ENCODE data around the gene EMILIN3.
A peak's percentile ranks its signal among the peaks of the same experiment; 100 is the strongest.

Gene EMILIN3

DNA sequence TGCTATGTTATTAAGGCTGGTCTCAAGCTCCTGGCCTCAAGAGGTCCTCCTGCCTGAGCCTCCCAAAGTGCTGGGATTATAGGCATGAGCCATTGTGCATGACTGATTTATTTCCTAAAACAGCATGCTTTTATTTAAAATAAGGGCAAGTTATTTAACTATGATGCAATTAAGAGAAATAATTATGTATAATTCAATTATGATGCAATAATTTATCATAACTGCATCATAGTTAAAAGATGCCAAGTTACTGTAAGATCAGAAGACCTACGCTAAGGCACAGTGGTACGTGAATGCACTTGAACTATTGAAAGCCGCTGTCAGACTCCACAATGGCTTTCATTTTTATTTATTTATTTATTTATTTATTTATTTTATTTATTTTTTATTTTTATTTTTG lies 24.3 kb upstream of the EMILIN3 start:
- DNase-seq: no peak

DNA sequence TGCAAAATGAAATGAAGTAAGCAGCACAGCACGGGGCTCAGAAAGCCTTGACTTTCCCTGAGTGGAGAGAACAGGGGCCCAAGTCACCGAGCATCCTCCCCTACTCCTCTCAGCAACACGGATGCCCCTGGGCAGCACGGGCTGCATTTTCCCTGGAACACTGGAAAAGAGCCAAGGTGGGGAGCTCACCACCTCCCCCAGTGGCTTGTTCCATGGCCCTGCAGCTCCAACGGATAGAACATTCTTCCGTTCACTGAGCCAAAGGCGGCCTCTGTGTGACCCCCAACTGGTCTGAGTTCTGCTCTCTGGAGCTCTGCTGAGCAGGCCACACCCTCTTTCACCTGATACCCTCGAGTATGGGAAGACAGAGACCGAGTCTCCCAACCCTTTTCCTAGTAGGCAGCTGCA lies 20.8 kb upstream of the EMILIN3 start:
- DNase-seq: peak; percentile 21

DNA sequence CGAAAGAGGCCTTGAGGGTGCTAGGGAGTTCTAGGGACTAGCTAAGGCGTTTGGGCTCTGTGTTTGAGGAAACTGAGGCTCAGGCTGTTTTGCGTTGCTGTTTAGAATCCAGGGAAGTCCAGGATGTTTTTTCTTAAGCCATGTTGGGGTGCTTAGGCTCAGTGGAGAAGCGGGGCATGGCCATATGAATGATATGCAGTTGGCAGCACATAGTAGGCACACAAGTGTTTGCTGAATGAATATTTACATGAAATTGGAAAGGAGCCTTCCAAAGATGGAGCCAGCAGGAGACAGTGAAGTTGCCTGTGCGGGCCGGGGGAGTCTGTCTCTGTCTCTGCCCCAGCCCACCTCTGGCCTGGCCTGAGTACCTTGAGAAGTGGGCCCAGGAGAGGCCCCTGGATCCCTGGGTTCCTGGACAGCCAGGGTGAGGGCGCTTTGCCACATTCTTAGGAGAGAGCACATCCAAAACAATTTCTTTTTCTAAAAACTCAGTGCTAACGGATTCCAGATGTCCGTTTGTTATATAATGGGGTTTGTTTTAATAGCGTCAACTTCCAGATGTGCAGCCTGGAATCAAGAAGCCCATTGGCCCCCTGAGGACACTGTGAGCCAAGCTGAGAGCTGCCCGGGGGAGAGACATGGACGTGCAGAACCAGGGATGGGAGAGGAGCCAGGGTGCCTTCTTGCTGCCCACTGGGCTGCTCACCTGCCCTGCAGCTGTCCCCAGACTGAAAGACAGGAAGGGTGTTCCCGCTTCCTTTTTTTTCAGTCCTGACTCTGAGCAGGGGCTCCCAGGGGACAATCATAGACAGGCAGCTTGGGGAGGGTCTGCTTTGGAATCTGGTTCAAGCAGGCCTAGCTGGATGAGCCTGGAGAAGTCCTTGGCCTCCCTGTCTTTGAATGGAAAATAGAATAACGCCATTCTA lies 20.1 kb upstream of the EMILIN3 start:
- peak; percentile 16 for DNase-seq

DNA sequence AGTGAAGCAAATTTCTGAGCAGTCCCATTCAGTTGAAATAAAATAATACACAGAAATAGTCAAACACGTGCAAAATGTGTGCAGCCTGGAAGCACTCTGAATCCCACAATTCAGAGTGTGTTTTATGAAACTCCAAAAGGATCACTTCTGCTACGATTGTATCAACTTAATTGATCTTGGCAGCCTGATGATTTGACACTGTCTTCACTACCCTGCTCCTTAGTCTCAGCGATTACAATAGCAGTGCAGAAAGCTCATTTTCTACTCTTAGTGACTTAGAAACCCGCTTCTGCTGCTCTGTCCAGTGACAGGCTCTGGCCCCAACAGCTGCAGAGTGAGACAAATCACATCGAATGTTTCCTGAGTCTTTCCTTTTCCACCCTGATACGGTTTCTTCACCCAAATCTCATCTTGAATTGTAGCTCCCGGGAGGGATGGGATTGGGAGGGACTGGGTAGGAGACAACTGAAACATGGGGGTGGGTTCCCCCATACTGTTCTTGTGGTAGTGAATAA lies 16.2 kb upstream of the EMILIN3 start:
- DNase-seq: no peak

DNA sequence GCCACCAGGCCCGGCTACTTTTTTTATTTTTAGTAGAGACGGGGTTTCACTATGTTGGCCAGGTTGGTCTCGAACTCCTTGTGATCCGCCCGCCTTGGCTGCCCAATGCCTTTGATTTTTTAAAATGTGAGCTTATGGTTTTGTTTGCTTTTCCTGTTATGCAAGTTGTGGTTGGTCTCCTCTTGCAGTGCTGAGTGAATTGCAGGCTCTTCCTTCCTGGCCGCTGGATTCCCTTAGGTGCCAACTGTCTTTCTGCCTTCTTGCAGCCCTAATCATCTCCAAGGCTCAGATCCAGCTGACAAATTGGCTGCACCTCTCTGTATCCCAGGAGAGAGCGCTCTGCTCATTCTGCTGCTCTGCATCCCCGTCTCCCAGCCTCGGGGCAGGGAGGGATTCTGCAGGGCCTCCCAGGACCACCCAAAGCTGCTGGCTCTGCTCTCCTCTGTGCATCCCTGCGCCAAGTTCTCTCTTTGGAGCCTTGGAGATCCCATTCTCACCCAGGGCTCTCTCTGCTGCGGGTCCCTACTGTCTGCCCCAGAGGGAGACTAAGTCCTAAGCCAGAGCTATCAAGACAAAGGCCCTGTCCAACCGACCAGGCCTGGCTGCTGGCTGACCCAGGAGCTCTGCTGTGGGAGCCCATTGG lies 14.1 kb upstream of the EMILIN3 start:
- DNase-seq: no peak

DNA sequence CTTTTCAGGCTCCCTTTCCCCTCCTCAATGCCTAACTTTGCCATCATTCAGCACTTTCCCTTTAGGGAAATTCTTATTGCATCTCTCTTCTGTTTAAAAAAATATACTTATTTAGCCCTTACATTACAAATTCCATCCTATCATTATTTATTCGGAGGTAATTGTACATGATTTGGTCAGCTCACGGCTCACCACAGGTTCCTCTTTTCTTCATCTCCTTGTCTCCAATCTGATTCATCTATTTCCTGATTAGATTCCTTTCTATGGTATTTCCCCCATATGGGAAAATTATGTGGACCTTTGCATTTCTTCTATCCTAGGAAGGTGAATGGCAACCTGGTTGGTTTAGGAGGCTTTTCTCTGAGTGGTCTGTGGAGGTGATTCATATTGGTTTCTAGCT lies 12.9 kb upstream of the EMILIN3 start:
- no peak for DNase-seq

DNA sequence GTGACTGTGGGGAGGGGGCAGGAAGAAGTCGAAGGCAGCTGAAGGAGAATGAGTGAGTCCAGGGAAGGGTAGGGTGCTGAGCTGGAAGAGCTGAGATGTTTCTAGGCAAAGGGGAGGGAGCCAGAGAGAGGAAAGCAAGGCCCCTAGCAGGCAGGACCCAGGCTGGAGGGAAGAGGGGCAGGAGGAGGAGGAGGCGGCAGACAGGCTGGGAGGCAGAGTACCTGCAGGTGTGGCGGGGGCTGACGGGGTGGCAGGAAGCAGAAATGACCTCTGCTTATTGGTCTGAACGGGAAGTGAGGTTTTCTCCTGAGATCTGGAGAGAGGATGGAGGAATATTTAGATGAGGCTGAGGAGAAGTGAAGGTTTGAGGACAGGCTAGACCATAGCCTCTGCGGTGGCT lies 10.7 kb upstream of the EMILIN3 start:
- no peak for DNase-seq

DNA sequence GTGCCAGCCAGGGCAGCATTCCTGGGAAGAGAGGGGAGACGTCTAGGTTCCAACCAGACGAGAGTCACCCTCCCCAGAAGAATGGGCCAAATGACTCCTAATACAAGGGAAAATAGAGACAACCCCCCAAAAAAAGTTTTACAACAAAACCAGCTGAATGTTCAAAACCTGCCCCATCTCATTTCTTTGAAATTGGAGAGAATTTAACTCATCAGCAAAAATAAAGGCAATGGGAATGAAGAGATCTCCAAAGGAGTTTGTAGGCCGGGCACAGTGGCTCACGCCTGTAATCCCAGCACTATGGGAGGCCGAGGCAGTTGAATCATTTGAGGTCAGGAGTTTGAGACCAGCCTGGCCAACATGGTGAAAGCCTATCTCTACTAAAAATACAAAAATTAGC lies 9.7 kb upstream of the EMILIN3 start:
- DNase-seq: no peak

DNA sequence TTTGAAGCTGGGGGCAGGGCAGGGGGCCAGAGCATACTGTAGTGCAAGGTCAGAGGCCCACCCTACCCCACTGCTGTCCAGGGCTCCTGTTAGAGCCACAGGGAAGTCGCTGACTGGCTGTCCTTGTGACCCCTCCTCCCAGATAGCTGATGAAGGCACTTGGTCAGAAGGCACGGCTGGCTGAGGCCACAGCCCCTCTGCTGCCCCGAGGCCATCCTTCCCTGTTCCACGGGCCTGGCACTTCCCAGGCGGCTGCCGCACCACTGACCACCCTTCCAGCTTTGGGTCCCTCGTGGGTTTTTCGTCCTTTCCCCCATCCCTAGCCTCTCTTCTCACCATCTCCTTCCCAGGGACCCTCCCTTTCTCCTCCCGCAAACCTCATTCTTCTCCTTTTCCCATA lies 9.2 kb upstream of the EMILIN3 start:
- no peak for DNase-seq

DNA sequence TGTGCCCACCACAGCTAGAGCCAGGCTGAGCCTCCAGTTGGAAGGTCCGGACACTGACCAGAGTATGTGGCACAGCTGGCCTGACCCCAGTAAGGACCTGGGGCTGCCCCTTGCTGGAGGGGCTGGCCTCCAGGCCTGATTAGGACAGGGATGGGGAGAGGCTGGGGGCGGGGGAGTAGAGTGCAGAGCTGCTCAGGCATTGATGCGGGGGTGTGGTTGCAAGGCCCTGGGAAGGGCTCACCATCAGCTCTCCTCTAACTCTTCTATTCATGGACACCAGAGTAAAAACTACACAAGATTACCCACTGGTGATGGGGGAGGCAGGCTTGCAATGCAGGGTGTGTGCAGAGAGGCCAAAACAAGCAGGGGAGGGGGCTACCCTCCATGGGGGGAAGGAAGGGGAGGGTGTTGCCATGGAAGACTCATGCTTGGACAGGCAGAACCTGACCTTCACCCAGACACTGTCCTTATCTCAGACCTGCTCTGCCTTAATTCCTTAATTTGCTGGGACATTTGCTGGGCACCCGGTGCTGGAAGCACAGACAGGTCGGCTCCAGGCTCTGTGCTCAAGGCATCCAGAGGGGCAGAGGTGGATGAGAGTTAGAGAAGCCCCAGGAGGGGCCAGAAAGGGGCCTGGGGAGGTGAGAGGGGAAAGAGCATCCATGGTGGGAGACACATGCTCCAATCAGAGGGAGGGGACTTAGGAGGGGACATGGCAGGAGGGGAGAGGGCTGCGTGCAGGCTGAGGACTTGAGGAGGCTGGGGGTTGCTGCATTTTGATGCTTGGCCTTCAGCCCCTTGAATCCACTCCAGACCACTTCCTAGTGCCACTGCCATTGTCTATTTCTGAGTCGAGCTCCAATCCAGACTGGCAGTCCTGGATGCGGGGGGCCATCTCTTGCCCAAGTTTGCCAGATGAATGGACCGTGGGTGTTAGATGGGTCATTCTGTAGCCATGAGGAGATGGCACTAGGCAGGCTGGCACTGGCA lies 7.6 kb upstream of the EMILIN3 start:
- DNase-seq: no peak

DNA sequence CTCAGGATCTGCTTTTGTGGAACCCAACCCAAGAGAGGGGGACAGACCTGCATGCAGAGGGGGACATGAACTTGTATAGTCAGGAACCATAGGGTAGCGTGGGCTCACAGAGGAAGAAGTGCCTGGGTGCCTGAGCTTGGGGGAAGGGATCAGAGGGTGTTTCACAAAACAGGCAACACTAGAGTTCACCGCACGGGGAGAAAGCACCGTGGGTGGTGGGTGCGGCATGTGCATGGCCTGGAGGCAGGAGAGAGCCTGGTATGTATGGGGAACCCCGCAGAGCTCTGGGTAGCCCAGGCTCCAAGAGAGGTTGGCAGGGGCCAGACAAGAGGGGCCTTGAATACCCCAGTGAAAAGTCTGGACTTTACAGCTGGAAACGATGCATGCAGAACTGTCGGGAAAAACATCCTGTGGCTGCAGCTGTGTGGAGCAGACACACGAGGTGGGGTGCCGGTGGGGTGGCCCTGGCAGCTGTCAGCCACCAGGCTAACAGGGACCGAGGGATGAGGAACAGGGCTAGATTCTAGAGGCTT lies 6.7 kb upstream of the EMILIN3 start:
- DNase-seq: no peak

DNA sequence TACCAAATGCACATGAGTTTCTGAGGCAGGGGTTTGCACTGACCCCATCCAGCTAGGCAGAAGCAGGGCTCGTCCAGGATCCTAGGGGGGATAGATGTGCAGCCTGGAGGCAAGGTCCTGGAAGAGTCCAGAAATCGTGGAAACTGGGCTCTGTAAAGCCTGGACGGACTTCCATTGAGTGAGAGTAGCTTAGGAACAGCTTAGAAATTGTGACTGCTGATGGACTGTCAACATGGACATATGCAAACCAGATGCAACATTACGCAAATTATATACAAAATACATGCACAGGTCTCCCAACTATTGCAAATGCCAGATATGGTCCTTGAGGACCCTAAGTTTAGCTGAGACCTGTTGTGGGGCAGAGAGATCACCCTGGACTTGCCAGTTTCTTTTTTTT lies 4.8 kb upstream of the EMILIN3 start:
- no peak for DNase-seq

DNA sequence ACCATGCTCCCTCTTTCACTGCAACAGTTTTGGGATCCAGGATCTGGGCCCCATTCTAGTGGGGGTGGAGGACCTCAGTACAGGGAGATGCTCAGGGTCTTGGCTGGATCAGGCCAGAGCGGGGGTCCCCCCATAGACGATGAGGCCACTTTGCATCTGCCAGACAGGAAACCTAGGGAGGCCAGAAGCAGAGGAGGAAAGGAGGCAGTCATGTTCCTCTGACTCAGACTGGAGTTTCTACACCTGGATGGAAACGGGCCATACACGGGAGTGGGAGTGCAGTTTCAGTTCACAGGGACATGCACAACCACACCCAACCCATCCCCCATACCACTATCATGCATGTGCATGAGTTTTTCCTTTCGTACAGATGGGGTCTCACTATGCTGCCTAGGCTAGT lies 3.6 kb upstream of the EMILIN3 start:
- DNase-seq: no peak

DNA sequence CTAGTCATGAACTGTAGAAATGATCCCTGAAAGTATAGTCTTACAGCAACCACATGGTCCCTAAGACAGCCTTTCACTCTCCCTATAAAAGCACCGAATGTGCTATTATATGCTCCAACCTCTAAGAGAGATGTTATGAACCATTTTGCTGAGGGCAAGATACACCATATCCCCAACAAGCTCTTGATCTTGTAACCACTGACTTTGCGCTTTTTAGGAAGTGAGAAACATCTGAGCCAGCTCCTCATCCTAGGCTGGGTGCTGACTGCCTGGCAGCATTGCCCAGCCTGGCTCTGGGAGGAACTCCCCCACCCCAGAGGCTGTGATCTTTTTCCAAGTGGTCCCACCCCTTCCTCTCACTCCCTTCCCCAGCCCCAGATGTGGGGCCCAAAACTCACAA lies 3.1 kb upstream of the EMILIN3 start:
- no peak for DNase-seq

DNA sequence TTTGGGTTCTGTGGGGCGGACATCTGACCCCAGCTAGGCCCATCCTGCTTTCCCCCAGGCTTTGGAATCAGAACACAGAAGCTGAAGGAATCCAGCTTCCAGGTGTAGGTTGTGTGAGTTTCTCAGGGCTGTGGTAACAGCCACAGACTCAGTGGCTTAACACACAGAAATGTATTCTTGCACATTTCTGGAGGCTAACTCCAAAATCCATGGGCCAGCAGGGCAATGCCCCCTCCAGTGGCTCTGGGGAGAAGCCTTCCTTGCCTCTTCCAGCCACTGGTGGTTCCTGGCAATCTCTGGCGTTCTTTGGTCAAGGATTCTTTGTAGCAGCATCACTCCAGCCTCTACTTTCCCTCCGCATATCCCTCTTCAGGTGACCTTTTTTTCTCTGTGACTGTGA lies 1.3 kb upstream of the EMILIN3 start:
- DNase-seq: no peak

DNA sequence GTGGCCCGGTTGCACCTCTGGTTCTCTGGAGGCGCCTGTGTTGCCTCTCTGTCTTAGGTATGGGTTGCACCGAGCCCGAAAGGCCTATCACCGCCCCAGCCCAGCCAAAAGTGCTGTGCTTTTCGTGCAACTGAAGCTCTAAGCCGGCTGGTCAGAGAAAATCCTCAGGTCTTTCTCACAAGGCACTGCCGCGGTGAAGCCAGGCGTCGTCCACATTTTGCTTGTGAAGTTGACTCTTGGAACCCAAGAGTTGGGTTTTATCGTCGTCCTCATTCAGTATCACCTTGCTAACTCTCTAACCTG lies 726 bp upstream of the EMILIN3 start:
- DNase-seq: no peak

DNA sequence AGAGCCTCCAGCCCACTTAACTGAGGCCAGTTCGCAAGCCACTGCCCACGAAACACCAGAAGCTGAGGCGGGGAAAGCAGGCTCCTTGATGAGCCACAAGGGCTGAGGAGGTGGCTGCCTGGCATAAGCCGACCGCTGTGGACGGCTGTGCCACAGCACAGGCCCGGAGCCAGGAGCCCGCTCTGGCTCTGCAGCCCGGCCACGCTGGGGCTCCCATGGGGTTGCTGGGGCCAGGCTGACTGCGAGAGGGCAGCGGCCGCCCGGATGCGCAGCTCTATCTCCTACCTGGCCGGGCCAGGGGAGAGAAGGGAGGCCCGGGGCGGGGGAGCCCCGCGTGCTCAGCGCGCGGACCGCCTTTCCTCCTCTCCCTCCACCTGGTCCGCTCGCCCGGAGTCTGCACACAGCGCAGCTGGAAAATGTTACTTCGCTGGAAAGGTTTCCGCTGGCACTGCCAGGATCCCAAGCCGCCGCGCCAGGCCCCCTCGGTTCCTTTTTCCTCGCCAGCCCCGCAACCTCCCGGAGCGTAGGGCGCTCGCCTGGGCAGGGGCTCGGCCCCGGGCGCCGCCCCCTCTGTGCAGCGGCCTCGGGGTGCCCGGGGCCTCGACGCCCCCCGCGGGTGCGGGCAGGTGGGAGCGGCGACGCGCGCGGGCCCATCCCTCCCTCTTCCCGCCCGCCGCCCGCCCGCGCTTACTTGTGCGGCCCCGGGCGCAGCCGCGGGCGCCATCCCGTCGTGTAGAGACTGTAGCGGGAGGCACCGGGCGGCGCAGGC lies 657 bp downstream of the EMILIN3 start:
- DNase-seq: no peak

DNA sequence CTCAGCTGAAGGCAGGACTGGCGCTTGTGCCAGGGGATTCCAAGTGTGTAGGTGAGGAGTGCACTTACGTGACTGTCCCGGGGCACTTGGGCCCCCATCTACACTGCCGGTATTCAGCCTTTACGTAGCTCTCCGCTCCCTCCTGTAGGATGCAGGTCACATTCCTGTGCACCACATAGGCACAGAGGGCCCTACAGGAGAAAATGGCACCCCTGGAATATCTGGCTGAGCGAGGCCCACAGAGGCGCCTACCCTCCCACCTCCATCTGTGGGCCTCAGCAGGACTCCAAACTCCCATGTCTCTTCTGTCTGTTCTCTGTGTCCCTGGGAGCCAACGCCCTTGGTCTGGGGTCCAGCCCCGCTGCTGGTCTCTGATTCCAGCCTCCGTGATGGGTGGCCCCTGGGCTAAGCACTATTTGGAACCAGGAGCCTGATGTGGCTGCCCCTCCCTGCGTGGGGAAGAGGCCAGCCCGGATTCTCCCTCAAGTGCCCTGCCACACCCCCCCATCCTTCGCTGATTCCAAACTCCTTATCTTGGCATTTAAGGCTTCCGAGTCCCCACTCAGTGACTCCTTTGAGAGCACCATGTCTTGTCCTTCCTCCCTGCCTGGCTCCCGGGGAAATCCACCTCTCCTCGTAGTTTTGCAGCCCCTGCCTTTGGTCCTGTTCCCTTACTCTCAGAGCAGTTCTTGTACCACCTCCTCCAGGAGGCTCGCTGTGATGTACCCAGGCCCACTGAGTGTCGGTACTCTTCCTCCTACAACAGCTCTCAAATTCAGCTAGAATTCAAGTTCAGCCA lies 1.5 kb downstream of the EMILIN3 start:
- DNase-seq: no peak

DNA sequence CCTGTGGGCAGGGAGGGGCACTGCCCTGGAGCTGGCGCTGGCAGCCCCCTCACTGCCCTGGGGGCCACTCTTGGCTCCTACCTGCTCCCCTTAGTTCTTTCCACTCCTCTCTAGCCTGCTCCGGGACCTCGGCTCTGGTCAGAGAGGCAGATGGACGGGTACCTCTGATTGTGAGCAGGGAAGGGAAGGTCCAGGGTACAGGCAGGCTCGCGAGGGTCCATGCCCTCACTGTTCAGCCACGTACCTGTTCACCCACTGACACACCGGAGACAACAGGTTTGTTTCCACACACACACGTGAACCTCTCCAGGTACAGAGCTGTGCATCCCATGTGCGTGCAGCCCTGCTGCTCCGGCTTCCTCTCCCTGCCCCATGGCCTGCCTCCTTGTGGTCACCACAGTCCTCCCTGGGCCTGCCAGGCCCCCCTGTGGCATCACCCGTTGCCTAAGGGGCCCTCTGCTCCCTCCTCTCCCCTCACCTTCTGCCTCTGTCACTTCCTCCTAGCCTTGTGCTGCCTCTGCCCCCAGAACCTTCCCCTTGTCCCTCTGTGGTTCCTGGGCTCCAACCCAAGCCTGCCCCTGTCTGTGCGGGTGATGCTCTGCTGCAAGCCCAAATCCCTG lies 2.3 kb downstream of the EMILIN3 start:
- DNase-seq: no peak

DNA sequence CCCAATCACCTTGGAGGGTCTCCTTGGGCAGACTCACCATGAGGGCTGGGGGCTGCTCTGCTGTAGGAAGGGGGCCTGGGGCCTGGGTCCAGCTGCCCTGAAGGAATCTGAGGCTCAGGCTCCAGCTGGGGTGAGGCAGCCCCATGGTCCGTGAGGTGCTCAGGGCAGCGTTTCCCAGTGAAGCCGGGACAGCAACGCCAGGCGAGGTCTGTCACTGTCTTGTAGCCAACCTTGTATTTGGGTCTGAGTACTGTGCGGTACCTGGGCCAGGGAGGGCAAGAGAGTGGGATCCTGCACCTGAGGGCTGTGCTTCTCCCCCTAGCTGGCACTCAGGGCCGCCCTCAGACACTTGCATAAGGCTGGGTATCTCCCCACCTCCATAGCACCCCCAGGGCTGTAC lies 3.0 kb downstream of the EMILIN3 start:
- no peak for DNase-seq

DNA sequence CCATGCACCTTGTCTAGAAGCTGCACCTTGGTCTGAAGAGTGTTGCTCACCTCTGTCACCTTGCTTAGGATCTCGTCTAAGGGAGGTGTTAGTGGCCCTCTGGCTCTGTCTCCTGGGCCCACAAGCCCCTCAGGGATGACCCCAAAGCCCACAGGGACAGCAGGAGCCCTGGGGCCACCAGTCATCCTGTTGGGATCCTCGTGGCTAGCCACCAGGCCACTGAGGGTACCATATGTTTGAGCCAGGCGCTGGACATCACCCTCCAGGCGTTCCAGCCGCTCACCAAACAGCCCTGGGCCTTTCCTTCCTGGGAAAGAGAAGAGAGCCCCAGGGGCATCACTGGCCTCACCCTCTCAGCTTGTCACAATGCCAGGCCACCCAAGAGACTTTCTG lies 3.9 kb downstream of the EMILIN3 start:
- DNase-seq: no peak
